T-helper 2 cell treated with Interferon-gamma antibody and Interleukin-4, amounts not matched to agents 5 μg/mL and 100 μg/mL, for 36 hours (primary cell): ENCODE results near the gene MRO.
"Not testable (repeated sequence)": the region's sequence is repeated elsewhere in the genome, so short reads cannot be mapped to it uniquely, and the experiment has no call there.

Experiments
- DNase-seq: peaks from one replicate; pipeline ENCODE4 v3.0.0; 2021; ENCODE audit warnings: low spot score
- H3K27ac Mint-ChIP-seq: one replicate; pipeline ENCODE4 v1.8.0; 2021; ENCODE audit warnings: mild to moderate bottlenecking, mixed read lengths
- H3K27me3 Mint-ChIP-seq: one replicate; pipeline ENCODE4 v1.8.0; 2021; ENCODE audit warnings: low read depth, mixed read lengths
- H3K36me3 Mint-ChIP-seq: one replicate; pipeline ENCODE4 v1.8.0; 2021; ENCODE audit warnings: low read depth, mixed read lengths
- H3K4me1 Mint-ChIP-seq: one replicate; pipeline ENCODE4 v1.8.0; 2021; ENCODE audit warnings: low read depth, mixed read lengths
- H3K4me3 Mint-ChIP-seq: one replicate; pipeline ENCODE4 v1.8.0; 2022; ENCODE audit warnings: mild to moderate bottlenecking, moderate library complexity, mixed read lengths
- H3K9me3 Mint-ChIP-seq: one replicate; pipeline ENCODE4 v1.8.0; 2021; ENCODE audit warnings: mixed read lengths

MRO gene

DNA sequence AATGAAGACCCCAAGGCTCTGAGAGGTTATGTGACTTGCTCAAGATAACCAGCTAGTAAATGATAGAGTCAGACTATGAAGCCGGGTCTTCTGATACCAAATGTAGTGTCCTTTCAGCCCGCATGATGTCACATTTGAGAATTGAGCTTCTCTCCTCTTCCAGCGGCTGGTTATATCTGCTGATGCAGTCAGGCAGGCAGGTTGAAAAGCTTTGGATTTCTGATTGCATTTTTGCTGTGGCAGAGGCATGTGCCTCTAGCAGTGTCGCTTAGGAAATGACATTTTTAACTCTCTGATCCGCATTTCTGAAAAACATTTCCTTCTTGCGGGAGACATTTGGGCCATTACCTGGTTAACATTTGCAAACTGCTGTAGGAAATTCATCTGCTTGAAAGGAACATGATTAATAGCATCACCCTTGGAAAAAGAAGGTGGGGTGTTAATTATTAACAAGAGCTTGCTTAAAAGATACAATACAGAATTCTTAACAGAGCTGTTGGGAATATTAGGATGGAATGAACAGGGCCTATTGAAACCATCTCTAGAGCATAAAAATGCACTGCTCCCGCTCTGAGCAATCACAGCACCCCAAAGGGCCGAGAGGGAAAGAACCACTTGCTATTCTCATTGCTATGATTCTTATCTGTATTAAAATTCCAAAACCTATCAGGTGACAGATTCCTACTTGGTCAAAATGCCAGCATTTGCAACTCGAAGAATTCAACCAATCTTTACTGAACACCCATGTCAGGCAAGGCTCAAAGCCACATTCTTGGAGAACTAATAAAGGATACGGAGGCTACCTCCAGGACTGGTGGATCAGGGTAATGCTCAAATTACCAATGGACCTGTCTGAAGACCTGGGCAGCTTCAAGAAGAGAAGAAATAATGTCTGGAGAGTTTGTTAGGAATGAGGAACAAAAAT is 25.9 kb downstream of the MRO start:
- no peaks in the 10 kb centered on the region for H3K36me3 Mint-ChIP-seq
- H3K9me3 Mint-ChIP-seq, result no peaks in the 10 kb centered on the region
- no peak overlapping the region for H3K4me3 Mint-ChIP-seq
- H3K27me3 Mint-ChIP-seq, result peaks cover 16% of the 10 kb centered on the region
- H3K27ac Mint-ChIP-seq, result no peak overlapping the region
- no peaks in the 10 kb centered on the region for H3K4me1 Mint-ChIP-seq
- DNase-seq, result no peak

DNA sequence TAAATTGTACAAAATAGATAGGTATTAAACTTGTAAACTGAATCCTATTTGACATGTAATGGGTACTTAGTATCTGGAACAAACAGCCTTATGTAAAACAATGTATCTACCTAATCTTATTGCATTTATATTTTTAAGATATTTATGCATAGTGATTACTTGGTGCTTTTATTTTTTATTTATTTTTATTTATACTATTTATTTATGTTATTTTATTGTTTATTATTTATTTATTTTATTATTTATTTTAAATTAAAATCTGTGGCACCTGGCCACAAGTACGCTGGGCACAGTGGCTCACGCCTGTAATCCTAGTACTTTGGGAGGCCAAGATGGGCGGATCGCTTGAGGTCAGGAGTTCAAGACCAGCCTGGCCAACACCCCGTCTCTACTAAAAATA is 26.9 kb downstream of the MRO start:
- Mint-ChIP-seq H3K27me3 (peaks cover 16% of the 10 kb centered on the region), H3K4me1 (no peaks in the 10 kb centered on the region), H3K27ac (no peak overlapping the region), H3K9me3 (no peaks in the 10 kb centered on the region), H3K36me3 (no peaks in the 10 kb centered on the region), H3K4me3 (no peak overlapping the region)
- no peak for DNase-seq

DNA sequence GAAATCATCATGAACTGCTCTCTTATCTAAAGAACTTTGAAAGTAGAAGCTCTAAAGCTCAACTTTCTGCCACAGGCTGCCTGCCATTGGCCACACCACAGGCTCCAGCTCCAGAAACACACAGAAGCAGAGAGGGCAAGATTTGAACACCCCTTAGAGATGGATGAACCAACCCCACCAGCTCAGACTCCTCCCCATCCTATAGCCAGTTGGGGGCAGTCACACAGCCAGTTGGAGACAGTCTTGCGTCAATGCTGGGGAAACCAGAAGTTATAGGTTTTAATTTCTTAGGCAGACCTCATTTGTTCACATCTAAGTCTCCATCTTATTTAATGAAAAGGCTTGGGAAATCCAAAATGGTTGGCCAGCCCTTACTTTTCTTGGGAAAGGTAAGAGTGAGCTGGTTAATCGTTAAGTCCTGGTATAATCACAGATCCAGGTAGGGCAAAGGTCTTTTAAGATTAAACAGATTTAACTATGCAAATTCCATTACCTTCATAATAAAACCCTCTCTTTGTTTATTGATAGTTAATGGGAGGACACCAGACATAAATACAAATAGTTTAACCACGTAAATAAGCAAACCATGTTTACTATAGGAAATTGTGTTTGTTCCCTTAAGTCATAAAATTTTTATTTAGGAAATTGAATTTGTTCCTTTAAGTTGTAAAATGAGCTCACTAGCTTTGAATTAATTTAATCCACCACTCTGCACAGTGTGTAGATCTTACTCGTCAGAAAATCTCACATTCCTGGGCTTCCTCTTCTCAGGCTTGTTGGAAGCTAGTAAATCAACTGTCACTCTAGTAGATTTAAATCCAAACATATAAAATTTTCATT is 28.0 kb downstream of the MRO start:
- DNase-seq, result no peak
- Mint-ChIP-seq H3K27ac (no peak overlapping the region), H3K4me3 (no peak overlapping the region), H3K27me3 (peaks cover 6% of the 10 kb centered on the region), H3K9me3 (no peaks in the 10 kb centered on the region), H3K36me3 (no peaks in the 10 kb centered on the region), H3K4me1 (no peaks in the 10 kb centered on the region)

DNA sequence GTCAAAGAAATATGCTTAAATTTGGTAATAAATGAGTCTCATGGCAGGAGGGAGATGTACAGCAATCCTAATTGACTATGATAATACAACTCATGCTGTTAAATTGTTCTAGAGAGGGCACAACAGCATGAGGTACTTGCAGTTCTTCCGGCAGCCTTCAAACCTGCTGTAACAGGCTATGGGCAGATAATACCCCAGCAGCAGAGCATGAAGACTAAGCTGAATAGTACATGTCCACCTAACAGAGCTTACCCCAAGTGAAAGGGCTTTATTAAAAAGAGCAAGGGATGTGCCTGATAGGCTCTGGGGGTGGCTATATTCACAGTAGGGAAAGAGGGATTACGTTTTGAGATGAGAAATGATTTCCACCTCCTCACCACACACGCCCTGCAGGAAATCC is 28.9 kb downstream of the MRO start:
- H3K36me3 Mint-ChIP-seq, result no peaks in the 10 kb centered on the region
- H3K4me3 Mint-ChIP-seq, result no peak overlapping the region
- peaks cover 4% of the 10 kb centered on the region for H3K27me3 Mint-ChIP-seq
- DNase-seq, result no peak
- no peaks in the 10 kb centered on the region for H3K4me1 Mint-ChIP-seq
- H3K27ac Mint-ChIP-seq, result no peak overlapping the region
- H3K9me3 Mint-ChIP-seq, result no peaks in the 10 kb centered on the region

DNA sequence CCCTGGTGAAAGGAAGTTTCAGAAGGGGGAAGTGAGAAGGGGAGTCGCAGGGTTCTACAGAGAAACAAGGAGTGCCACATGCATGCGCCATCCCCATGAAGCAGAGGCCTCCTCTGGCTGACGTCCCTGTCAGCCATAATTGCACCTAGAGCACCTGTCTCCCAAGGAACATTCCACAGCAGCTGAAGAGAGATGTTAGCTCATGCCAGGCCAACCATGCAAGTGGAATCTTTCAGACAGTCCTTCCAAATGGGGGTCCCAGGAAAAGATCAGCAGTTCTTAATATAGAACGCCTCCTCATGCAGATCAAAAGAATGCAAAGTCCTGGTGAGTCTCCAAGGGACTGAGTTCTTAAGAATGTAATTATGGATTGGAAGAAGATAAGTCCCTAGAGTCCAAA is 29.6 kb downstream of the MRO start:
- Mint-ChIP-seq H3K27me3 (no peaks in the 10 kb centered on the region), H3K27ac (no peak overlapping the region)

DNA sequence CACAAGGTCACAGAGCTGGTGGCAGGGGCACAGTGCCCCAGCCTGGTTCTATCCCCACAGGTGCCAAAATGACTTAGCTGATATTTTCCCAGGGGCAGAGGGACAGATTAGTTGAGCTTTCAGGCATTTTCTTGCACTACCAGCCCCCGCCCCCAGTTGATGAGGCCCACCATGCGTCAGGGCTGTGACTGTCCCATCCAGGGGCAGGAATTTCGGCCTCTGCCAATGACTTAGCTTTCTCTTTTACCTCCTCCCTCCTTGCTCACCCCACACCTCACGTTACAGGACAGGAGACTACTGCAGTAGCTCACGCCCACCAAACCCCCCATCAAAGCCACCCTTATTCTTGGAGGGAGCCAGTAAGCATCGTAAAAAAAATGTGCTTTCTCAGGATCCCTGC is 31.5 kb downstream of the MRO start:
- H3K4me3 Mint-ChIP-seq, result no peak overlapping the region
- no peak for DNase-seq
- no peaks in the 10 kb centered on the region for H3K9me3 Mint-ChIP-seq
- H3K27ac Mint-ChIP-seq, result no peak overlapping the region
- H3K27me3 Mint-ChIP-seq, result peaks cover 3% of the 10 kb centered on the region
- no peaks in the 10 kb centered on the region for H3K36me3 Mint-ChIP-seq
- H3K4me1 Mint-ChIP-seq, result no peaks in the 10 kb centered on the region

More for the DNA sequence above, 29.6 kb downstream of the MRO start:
- Mint-ChIP-seq H3K4me3 (no peak overlapping the region), H3K36me3 (no peaks in the 10 kb centered on the region), H3K9me3 (no peaks in the 10 kb centered on the region), H3K4me1 (no peaks in the 10 kb centered on the region)
- DNase-seq, result no peak

DNA sequence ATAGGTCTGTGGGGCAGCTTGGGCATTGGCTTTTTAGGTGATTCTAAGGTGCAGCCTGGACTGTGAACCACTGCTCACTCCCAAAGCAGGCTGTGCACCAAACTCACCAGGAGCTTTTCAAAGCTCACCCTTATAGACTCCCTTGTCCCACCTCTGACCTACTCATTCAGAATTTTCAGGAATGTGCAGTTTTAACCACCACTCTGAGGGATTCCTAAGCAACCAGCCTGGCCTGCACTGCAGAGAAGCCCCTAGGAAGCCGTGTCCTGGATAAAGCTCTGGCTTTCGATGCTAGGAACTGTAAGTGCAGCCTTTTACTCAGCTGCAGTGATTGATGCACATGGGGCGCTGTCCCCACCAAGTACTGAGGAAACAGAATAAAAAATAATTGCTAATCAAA is 33.0 kb downstream of the MRO start:
- Mint-ChIP-seq H3K9me3 (no peaks in the 10 kb centered on the region), H3K4me1 (no peaks in the 10 kb centered on the region), H3K4me3 (no peak overlapping the region), H3K27me3 (peaks cover 3% of the 10 kb centered on the region), H3K36me3 (no peaks in the 10 kb centered on the region), H3K27ac (no peak overlapping the region)
- DNase-seq, result no peak

DNA sequence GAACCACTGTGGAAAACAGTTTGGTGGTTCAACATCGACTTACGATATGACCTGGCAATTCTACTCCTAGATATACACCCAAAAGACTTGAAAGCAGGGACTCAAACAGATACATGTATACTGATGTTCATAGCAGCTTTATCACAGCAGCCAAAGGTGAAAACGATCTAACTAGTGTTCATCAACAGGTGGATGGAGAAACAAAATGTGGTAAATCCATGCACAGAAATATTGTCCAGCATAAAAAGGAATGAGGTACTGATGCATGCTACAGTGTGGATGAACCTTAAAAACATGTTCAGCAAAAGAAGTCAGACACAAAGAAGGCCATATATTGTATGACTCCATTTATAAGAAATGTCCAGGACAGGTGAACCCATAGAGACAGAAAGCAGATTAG is 36.3 kb downstream of the MRO start:
- Mint-ChIP-seq H3K27ac (no peak overlapping the region), H3K4me3 (no peak overlapping the region), H3K4me1 (no peaks in the 10 kb centered on the region), H3K9me3 (no peaks in the 10 kb centered on the region), H3K27me3 (peaks cover 3% of the 10 kb centered on the region), H3K36me3 (no peaks in the 10 kb centered on the region)
- no peak for DNase-seq

DNA sequence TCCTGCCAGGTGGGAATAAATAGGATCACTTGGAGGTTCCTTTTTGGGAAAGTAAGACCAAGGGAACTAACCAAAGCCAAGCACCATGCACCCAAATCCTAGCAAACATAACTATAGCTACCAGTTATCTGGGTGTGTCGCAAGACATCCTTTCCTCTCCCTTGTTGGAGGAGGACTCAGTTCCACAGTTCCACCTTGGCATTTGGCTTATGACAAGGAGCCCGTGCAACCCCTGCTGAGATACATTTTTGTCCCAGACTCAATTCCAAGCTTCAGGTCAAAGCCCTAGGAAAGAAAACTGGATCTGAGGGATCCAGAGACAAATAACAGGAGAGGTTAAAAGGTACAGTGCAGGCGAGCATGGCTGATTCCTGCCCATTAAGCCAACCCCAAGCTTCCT is 40.8 kb downstream of the MRO start:
- not testable (repeated sequence) for H3K27ac Mint-ChIP-seq, H3K4me3 Mint-ChIP-seq, H3K4me1 Mint-ChIP-seq, H3K27me3 Mint-ChIP-seq, DNase-seq, H3K36me3 Mint-ChIP-seq, H3K9me3 Mint-ChIP-seq

DNA sequence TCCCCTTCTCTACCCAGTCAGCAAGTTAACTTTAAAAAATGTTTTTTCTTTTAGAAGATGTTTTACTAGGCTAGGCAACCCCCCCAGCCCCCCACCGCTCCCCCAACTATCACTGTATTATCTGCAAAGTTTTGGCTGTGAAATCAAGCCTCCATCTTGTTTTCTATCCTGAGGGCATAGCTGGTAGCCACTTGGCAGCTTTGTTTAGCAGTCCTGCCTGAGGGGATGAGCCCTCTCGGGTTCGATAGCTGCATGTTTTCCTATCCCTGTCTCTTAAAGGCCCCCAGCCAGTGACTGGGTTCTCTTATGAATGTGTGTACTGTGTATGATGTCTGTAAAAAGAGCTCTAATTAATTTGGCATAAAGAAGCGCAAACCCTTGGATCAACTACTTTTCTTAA is 43.4 kb downstream of the MRO start:
- no peak for DNase-seq
- H3K4me3 Mint-ChIP-seq, result no peak overlapping the region
- H3K9me3 Mint-ChIP-seq, result no peaks in the 10 kb centered on the region
- H3K36me3 Mint-ChIP-seq, result no peaks in the 10 kb centered on the region
- no peak overlapping the region for H3K27ac Mint-ChIP-seq
- H3K27me3 Mint-ChIP-seq, result peaks cover 5% of the 10 kb centered on the region
- H3K4me1 Mint-ChIP-seq, result no peaks in the 10 kb centered on the region

DNA sequence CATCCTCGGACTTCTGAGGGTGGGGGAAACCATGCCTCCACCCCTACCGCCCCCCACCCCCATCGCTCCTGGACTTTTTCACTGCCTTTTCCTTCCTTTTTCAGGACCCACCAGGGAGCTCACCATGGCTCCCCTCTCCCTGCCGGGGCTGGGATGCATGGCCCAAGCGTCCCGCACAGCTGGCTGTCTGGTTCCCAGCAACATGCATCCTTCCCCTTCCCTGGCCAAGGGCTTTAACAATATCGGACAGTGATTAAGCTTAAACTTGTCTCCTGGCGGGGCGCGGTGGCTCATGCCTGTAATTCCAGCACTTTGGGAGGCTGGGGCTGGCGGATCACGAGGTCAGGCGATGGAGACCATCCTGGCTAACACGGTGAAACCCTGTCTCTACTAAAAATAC is 44.1 kb downstream of the MRO start:
- Mint-ChIP-seq H3K27me3 (peaks cover 6% of the 10 kb centered on the region), H3K4me1 (no peaks in the 10 kb centered on the region), H3K27ac (no peak overlapping the region), H3K36me3 (no peaks in the 10 kb centered on the region), H3K9me3 (peaks cover 1% of the 10 kb centered on the region), H3K4me3 (no peak overlapping the region)
- DNase-seq, result no peak

DNA sequence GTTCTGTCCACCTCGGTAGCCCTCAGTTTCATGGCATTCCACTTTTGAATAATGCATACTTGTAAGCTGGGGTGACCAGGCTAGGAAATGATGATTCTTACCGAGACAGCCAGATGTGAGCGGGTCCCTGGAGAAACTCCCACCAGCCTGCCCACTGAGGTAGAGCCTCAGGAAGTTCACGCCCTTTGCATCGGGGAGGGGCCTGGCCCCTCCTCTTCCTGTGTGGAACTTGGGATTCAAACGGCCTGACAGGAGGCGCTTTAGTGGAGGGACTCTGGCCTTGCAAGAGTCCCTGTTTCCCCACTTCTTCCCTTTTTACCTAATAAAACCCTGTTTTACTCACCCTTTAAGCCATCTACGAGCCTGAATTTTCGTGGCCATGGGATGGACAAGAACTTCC is 44.6 kb downstream of the MRO start:
- DNase-seq, result no peak
- no peak overlapping the region for H3K27ac Mint-ChIP-seq
- no peaks in the 10 kb centered on the region for H3K36me3 Mint-ChIP-seq
- H3K4me1 Mint-ChIP-seq, result no peaks in the 10 kb centered on the region
- no peak overlapping the region for H3K4me3 Mint-ChIP-seq
- peaks cover 6% of the 10 kb centered on the region for H3K27me3 Mint-ChIP-seq
- peaks cover 7% of the 10 kb centered on the region for H3K9me3 Mint-ChIP-seq

DNA sequence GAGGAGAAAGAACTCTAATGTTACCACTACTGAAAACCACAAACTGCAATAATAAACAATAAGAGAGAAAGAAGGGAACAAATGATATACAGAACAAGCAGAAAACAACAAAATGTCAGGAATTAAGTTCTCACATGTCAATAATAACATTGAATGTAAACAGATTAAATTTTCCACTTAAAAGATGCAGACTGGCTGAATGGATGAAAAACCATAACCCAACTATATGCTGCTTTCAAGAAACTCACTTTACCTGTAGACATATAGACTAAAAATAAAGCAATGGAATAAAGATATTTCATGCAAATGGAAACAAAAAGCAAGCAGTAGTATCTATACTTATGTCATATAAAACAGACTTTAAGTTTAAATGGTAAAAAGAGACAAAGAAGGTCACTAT is 50.4 kb downstream of the MRO start:
- Mint-ChIP-seq H3K4me3 (no peak overlapping the region), H3K27ac (no peak overlapping the region), H3K9me3 (peaks cover 32% of the 10 kb centered on the region), H3K36me3 (no peaks in the 10 kb centered on the region), H3K27me3 (peaks cover 2% of the 10 kb centered on the region), H3K4me1 (no peaks in the 10 kb centered on the region)
- DNase-seq, result no peak

DNA sequence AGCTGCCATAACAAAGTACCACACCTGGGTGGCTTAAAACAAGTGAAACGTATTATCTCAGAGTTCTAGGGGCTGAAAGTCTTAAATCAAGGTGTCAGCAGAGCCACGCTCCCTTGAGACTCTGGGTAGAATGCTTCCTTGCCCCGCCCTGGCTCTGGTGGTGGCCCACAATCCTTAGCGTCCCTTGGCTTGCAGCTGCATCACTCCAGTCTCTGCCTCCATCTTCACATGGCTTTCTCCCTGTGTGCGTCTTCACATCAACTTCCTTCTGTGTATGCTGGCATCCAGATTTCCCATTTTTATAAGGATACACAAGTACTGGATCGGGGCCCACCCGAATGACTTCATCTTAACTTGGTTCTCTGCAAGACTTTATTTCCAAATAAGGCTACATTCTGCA is 62.5 kb downstream of the MRO start:
- Mint-ChIP-seq H3K27ac (no peak overlapping the region), H3K9me3 (no peaks in the 10 kb centered on the region), H3K27me3 (no peaks in the 10 kb centered on the region), H3K4me1 (no peaks in the 10 kb centered on the region), H3K4me3 (no peak overlapping the region), H3K36me3 (no peaks in the 10 kb centered on the region)
- no peak for DNase-seq
